Fibroblast of the aortic adventitia (primary cell): ENCODE data around the gene AGBL3. TPM values are rescaled to one million over a fixed set of nuclear protein-coding genes. Genes with fewer than 3 reads are reported as not detected.

Source experiments
- DNase-seq: peaks from one replicate; pipeline ENCODE4 v3.0.0-alpha.2; 2010; ENCODE audit warnings: low read depth
- H3K4me3 ChIP-seq: 2 replicates; pipeline ENCODE4 v1.5.1; 2011; ENCODE audit warnings: low read depth, mild to moderate bottlenecking, control low read depth, low read length, moderate library complexity
- CTCF ChIP-seq: IDR thresholded peaks from 2 replicates; pipeline ENCODE4 v1.5.1; 2011; ENCODE audit warnings: mild to moderate bottlenecking, low read length, control low read depth, inconsistent platforms; ENCODE audit not compliant: insufficient read depth
- total RNA-seq: library from RNA; depleted of rRNA; stranded (reverse); fragments of >200 nt; gene quantifications from 2 replicates; pipeline ENCODE4 v1.2.3, GENCODE V29; 2012; ENCODE audit warnings: low replicate concordance

Gene AGBL3
- total RNA-seq, result 0.41 and 2.9 TPM in 2 replicates

- peak; percentile 68 for TF ChIP-seq CTCF
- peak; percentile 97 for DNase-seq
- peak within 1 kb of the TSS; percentile 87 for H3K4me3 ChIP-seq
Measured at GRCh38 chr7:134986363-134987251, at the start of gene AGBL3. Gene AGBL3 (plus strand): TSS chr7:134986508. CDS start chr7:134987934, 1,426 bp downstream.

GRCh38 chr7:134936893-134937510, 49.3 kb upstream of the AGBL3 start:
- TF ChIP-seq CTCF, result no peak
- no peak for DNase-seq
- H3K4me3 ChIP-seq, result no peak overlapping the region

GRCh38 chr7:134938141-134938540, 48.2 kb upstream of the AGBL3 start:
- no peak for TF ChIP-seq CTCF
- DNase-seq, result no peak
- no peak overlapping the region for H3K4me3 ChIP-seq

GRCh38 chr7:134939136-134939535, 47.2 kb upstream of the AGBL3 start:
- DNase-seq, result no peak
- no peak overlapping the region for H3K4me3 ChIP-seq
- no peak for TF ChIP-seq CTCF

GRCh38 chr7:134940729-134941128, 45.6 kb upstream of the AGBL3 start:
- TF ChIP-seq CTCF, result no peak

GRCh38 chr7:134941185-134941900, 45.0 kb upstream of the AGBL3 start:
- H3K4me3 ChIP-seq, result no peak overlapping the region
- DNase-seq, result peak; percentile 91
- no peak for TF ChIP-seq CTCF

More at GRCh38 chr7:134940729-134941128, 45.6 kb upstream of the AGBL3 start:
- no peak overlapping the region for H3K4me3 ChIP-seq
- DNase-seq, result no peak
